Activated T-cell treated with anti-CD3 and anti-CD28 coated beads, Interleukin-2, amount 50 U/mL, for 72 hours (primary cell): ENCODE results near the gene MLYCD. TPM values are rescaled to one million over a fixed set of nuclear protein-coding genes. Genes with fewer than 3 reads are reported as not detected.

Experiments used
- ATAC-seq, 2 donors: fragments of 150-1000 bp; cut with Tn5 transposase; replicated peaks in 1 of 2; 2 replicates each; pipeline ENCODE4 v1.10.0; 2021; ENCODE audit warnings: moderate library complexity in 2 of 2, mild to moderate bottlenecking in 1 of 2
- DNase-seq, 2 donors: peaks; one replicate each; pipeline ENCODE4 v3.0.0; 2021 to 2022; ENCODE audit warnings: mixed read lengths in 1 of 2
- H3K27ac Mint-ChIP-seq: one replicate; pipeline ENCODE4 v1.8.0; 2022; ENCODE audit warnings: mild to moderate bottlenecking, moderate library complexity, mixed read lengths
- H3K27me3 Mint-ChIP-seq: one replicate; pipeline ENCODE4 v1.8.0; 2022; ENCODE audit warnings: low read depth, mixed read lengths
- H3K36me3 Mint-ChIP-seq, 2 donors: one replicate each; pipeline ENCODE4 v1.8.0; 2022; ENCODE audit warnings: mixed read lengths in 2 of 2, mild to moderate bottlenecking in 1 of 2; ENCODE audit not compliant: insufficient read depth in 2 of 2
- H3K4me1 Mint-ChIP-seq: one replicate; pipeline ENCODE4 v1.8.0; 2022; ENCODE audit warnings: low read depth, mixed read lengths
- H3K4me3 Mint-ChIP-seq, 2 donors: one replicate each; pipeline ENCODE4 v1.8.0; 2022; ENCODE audit warnings: mild to moderate bottlenecking in 2 of 2, mixed read lengths in 2 of 2, moderate library complexity in 2 of 2
- H3K9me3 Mint-ChIP-seq, 2 donors: one replicate each; pipeline ENCODE4 v1.8.0; 2022; ENCODE audit warnings: mixed read lengths in 2 of 2
- total RNA-seq, 2 donors: library from RNA; stranded (reverse); gene quantifications; one replicate each; pipeline ENCODE4 v1.2.3, GENCODE V29; 2022

MLYCD gene
- total RNA-seq, 2 donors from 2014 or later: 4.6 to 5.2 TPM

GRCh38 chr16:83952587-83952939 lies 53.6 kb downstream of the MLYCD start:
- Mint-ChIP-seq H3K4me3 (peak overlapping the region; percentile 81 to 84), H3K36me3 (no peaks in the 10 kb centered on the region), H3K27ac (no peak overlapping the region)

GRCh38 chr16:83952940-83953795 lies 54.3 kb downstream of the MLYCD start, which contains the start of gene OSGIN1:
TSS of gene OSGIN1 (plus strand) at chr16:83953240. CDS start at chr16:83957672, 4,432 bp downstream.
- peak; percentile 90 to 94 for ATAC-seq
- DNase-seq: peak; percentile 85
- peaks cover 16% of the 10 kb centered on the region for H3K4me1 Mint-ChIP-seq
- peaks cover 12% of the 10 kb centered on the region for H3K27me3 Mint-ChIP-seq
- no peak within 1 kb of the TSS for H3K27ac Mint-ChIP-seq
- peak within 1 kb of the TSS; percentile 81 to 84 for H3K4me3 Mint-ChIP-seq
- H3K36me3 Mint-ChIP-seq: no peaks in the 10 kb centered on the region
- no peaks in the 10 kb centered on the region for H3K9me3 Mint-ChIP-seq

More at GRCh38 chr16:83952587-83952939, 53.6 kb downstream of the MLYCD start:
- DNase-seq (no peak), ATAC-seq (no peak)
- H3K27me3 Mint-ChIP-seq: peaks cover 12% of the 10 kb centered on the region
- H3K4me1 Mint-ChIP-seq: peaks cover 16% of the 10 kb centered on the region
- no peaks in the 10 kb centered on the region for H3K9me3 Mint-ChIP-seq

- peaks cover 12% of the 10 kb centered on the region for H3K27me3 Mint-ChIP-seq
- no peak overlapping the region for H3K27ac Mint-ChIP-seq
- no peaks in the 10 kb centered on the region for H3K36me3 Mint-ChIP-seq
- no peaks in the 10 kb centered on the region for H3K9me3 Mint-ChIP-seq
- DNase-seq (peak; percentile 20 to 24), ATAC-seq (peak; percentile 27 to 48)
- H3K4me1 Mint-ChIP-seq: peaks cover 16% of the 10 kb centered on the region
- H3K4me3 Mint-ChIP-seq: peak overlapping the region; percentile 81 to 84
These were observed 55.1 kb downstream of the MLYCD start for GRCh38 chr16:83953796-83954576.

GRCh38 chr16:83954577-83955016 lies 55.7 kb downstream of the MLYCD start:
- Mint-ChIP-seq H3K4me3 (peak overlapping the region in 1 of 2 donors; percentile 81), H3K9me3 (no peaks in the 10 kb centered on the region), H3K27ac (no peak overlapping the region), H3K27me3 (peaks cover 12% of the 10 kb centered on the region), H3K4me1 (peaks cover 16% of the 10 kb centered on the region), H3K36me3 (no peaks in the 10 kb centered on the region)
- ATAC-seq: no peak
- no peak for DNase-seq

GRCh38 chr16:83955218-83956130 lies 56.6 kb downstream of the MLYCD start:
- no peaks in the 10 kb centered on the region for H3K36me3 Mint-ChIP-seq
- no peaks in the 10 kb centered on the region for H3K9me3 Mint-ChIP-seq
- ATAC-seq (no peak), DNase-seq (no peak)
- no peak overlapping the region for H3K27ac Mint-ChIP-seq
- no peak overlapping the region for H3K4me3 Mint-ChIP-seq
- H3K27me3 Mint-ChIP-seq: peaks cover 12% of the 10 kb centered on the region
- peaks cover 16% of the 10 kb centered on the region for H3K4me1 Mint-ChIP-seq

GRCh38 chr16:83956336-83957289 lies 57.7 kb downstream of the MLYCD start:
- no peak overlapping the region for H3K27ac Mint-ChIP-seq
- peaks cover 16% of the 10 kb centered on the region for H3K4me1 Mint-ChIP-seq

GRCh38 chr16:83957296-83957855 lies 58.5 kb downstream of the MLYCD start:
- Mint-ChIP-seq H3K4me1 (peaks cover 13% of the 10 kb centered on the region), H3K27ac (no peak overlapping the region), H3K36me3 (no peaks in the 10 kb centered on the region), H3K4me3 (no peak overlapping the region), H3K27me3 (peaks cover 12% of the 10 kb centered on the region), H3K9me3 (no peaks in the 10 kb centered on the region)
- ATAC-seq: no peak
- DNase-seq: no peak

More at GRCh38 chr16:83956336-83957289, 57.7 kb downstream of the MLYCD start:
- Mint-ChIP-seq H3K4me3 (no peak overlapping the region), H3K9me3 (no peaks in the 10 kb centered on the region), H3K36me3 (no peaks in the 10 kb centered on the region), H3K27me3 (peaks cover 12% of the 10 kb centered on the region)
- peak; percentile 53 to 54 for ATAC-seq
- peak; percentile 80 to 83 for DNase-seq

GRCh38 chr16:83958137-83958845 lies 59.4 kb downstream of the MLYCD start:
- H3K27ac Mint-ChIP-seq: no peak overlapping the region
- no peak overlapping the region for H3K4me3 Mint-ChIP-seq
- ATAC-seq (no peak), DNase-seq (no peak)
- no peaks in the 10 kb centered on the region for H3K9me3 Mint-ChIP-seq
- peaks cover 4% of the 10 kb centered on the region for H3K4me1 Mint-ChIP-seq
- no peaks in the 10 kb centered on the region for H3K36me3 Mint-ChIP-seq
- peaks cover 12% of the 10 kb centered on the region for H3K27me3 Mint-ChIP-seq

GRCh38 chr16:83958846-83959565 lies 60.1 kb downstream of the MLYCD start:
- Mint-ChIP-seq H3K4me3 (no peak overlapping the region), H3K9me3 (no peaks in the 10 kb centered on the region), H3K27ac (no peak overlapping the region), H3K27me3 (peaks cover 10% of the 10 kb centered on the region), H3K4me1 (no peaks in the 10 kb centered on the region), H3K36me3 (no peaks in the 10 kb centered on the region)
- DNase-seq (no peak), ATAC-seq (no peak)

GRCh38 chr16:83959656-83960434 lies 60.9 kb downstream of the MLYCD start:
- Mint-ChIP-seq H3K27me3 (peaks cover 2% of the 10 kb centered on the region), H3K36me3 (no peaks in the 10 kb centered on the region), H3K27ac (no peak overlapping the region), H3K4me3 (no peak overlapping the region), H3K9me3 (no peaks in the 10 kb centered on the region), H3K4me1 (no peaks in the 10 kb centered on the region)
- no peak for DNase-seq
- ATAC-seq: no peak
